Measurements from ENCODE around the gene ZNF761.
"Not testable (repeated sequence)": the region's sequence is repeated elsewhere in the genome, so short reads cannot be mapped to it uniquely, and the experiment has no call there.

ZNF761 gene

GRCh38 chr19:53460131-53460721, 28.4 kb downstream of the ZNF761 start:
- DNase-seq, result not testable (repeated sequence)

GRCh38 chr19:53461866-53462265, 30.1 kb downstream of the ZNF761 start:
- no peak for DNase-seq

GRCh38 chr19:53462861-53463260, 31.1 kb downstream of the ZNF761 start:
- no peak for DNase-seq

GRCh38 chr19:53463263-53463662, 31.5 kb downstream of the ZNF761 start:
- no peak for DNase-seq

- DNase-seq, result peak in 2 of 5 donors; percentile 4 to 8
These were observed 35.1 kb downstream of the ZNF761 start for GRCh38 chr19:53466726-53467484.

- peak; percentile 88 to 96 (median 93) for DNase-seq
These were observed 35.9 kb downstream of the ZNF761 start, which contains the start of gene ZNF813 for GRCh38 chr19:53467485-53468262. TSS of gene ZNF813 (plus strand) at chr19:53467733. CDS start at chr19:53483823, 16,090 bp downstream.

- not testable (repeated sequence) for DNase-seq
These were observed 36.8 kb downstream of the ZNF761 start for GRCh38 chr19:53468628-53469027.

GRCh38 chr19:53471916-53472315, 40.1 kb downstream of the ZNF761 start:
- no peak for DNase-seq

GRCh38 chr19:53474832-53475231, 43.0 kb downstream of the ZNF761 start:
- DNase-seq, result not testable (repeated sequence)

- DNase-seq, result not testable (repeated sequence)
These were observed 43.7 kb downstream of the ZNF761 start for GRCh38 chr19:53475470-53475869.

GRCh38 chr19:53483751-53484150, 52.0 kb downstream of the ZNF761 start:
- not testable (repeated sequence) for DNase-seq

- DNase-seq, result no peak
These were observed 53.5 kb downstream of the ZNF761 start for GRCh38 chr19:53485046-53486004.

- no peak for DNase-seq
These were observed 60.4 kb downstream of the ZNF761 start for GRCh38 chr19:53492153-53492552.

GRCh38 chr19:53497311-53498023, 65.7 kb downstream of the ZNF761 start:
- DNase-seq, result not testable (repeated sequence)

GRCh38 chr19:53498024-53498395, 66.2 kb downstream of the ZNF761 start:
- not testable (repeated sequence) for DNase-seq

GRCh38 chr19:53503151-53503550, 71.4 kb downstream of the ZNF761 start:
- DNase-seq, result not testable (repeated sequence)

- not testable (repeated sequence) for DNase-seq
These were observed 72.0 kb downstream of the ZNF761 start for GRCh38 chr19:53503671-53504364.

- DNase-seq, result not testable (repeated sequence)
These were observed 72.5 kb downstream of the ZNF761 start for GRCh38 chr19:53504365-53504703.

GRCh38 chr19:53504885-53505284, 73.1 kb downstream of the ZNF761 start:
- DNase-seq, result no peak

- no peak for DNase-seq
These were observed 74.9 kb downstream of the ZNF761 start for GRCh38 chr19:53506728-53507127.
